Transverse colon (tissue), 4 donors: ENCODE results near the gene PARP6.

Experiments
- EP300 ChIP-seq: sonication (generic); formaldehyde crosslinking; IDR thresholded peaks from one replicate; pipeline ENCODE4 v1.6.1; 2017; ENCODE audit warnings: antibody characterized with exemption, low read depth
- POLR2AphosphoS5 ChIP-seq, 3 donors: sonication (generic); formaldehyde crosslinking; IDR thresholded peaks; one replicate each; pipeline ENCODE4 v1.6.1; 2016; ENCODE audit warnings: antibody characterized with exemption in 3 of 3
- TF ChIP-seq, protein P1 (sequence below), 5 experiments: fragments of 200-600 bp in 3 of 5; fragments of 450-650 bp in 2 of 5; sonication (generic) in 3 of 5; IDR thresholded peaks; 1 replicate in 2 of 5; 2 replicates in 3 of 5; pipeline ENCODE4 v1.5.1; 2016 to 2017; ENCODE audit warnings: antibody characterized with exemption in 5 of 5, inconsistent platforms in 3 of 5, mild to moderate bottlenecking in 2 of 5, moderate library complexity in 1 of 5

DNA sequence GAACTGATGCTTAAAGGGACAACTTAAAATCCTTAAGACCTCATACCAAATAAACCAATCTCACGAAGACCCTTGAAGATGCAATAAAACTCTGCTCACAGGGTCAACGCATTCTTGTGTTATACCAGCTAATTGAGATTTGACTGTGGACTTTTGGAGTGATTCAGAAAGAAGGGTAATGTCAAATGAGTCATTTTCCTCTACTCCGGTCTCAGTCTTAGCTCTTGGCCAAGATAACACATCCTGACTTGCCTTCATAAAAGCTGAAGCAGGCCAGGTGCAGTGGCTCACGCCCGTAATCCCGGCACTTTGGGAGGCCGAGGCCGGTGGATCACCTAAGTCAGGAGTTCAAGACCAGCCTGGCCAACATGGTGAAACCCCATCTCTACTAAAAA lies 45.2 kb downstream of the PARP6 start:
- TF ChIP-seq, protein P1, sequence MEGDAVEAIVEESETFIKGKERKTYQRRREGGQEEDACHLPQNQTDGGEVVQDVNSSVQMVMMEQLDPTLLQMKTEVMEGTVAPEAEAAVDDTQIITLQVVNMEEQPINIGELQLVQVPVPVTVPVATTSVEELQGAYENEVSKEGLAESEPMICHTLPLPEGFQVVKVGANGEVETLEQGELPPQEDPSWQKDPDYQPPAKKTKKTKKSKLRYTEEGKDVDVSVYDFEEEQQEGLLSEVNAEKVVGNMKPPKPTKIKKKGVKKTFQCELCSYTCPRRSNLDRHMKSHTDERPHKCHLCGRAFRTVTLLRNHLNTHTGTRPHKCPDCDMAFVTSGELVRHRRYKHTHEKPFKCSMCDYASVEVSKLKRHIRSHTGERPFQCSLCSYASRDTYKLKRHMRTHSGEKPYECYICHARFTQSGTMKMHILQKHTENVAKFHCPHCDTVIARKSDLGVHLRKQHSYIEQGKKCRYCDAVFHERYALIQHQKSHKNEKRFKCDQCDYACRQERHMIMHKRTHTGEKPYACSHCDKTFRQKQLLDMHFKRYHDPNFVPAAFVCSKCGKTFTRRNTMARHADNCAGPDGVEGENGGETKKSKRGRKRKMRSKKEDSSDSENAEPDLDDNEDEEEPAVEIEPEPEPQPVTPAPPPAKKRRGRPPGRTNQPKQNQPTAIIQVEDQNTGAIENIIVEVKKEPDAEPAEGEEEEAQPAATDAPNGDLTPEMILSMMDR (IDR thresholded peaks at IDR 0.05) = no peak
- no peak for TF ChIP-seq POLR2AphosphoS5 (IDR thresholded peaks at IDR 0.05)
- no peak for TF ChIP-seq EP300
